Fibroblast of lung (primary cell): ENCODE data around the gene EMC9.

Experiments used
- EZH2 ChIP-seq: IDR thresholded peaks from 2 replicates; pipeline ENCODE4 v1.5.1; 2012; ENCODE audit warnings: low read length, control low read depth, mild to moderate bottlenecking; ENCODE audit errors: missing control alignments
- TF ChIP-seq, protein P1 (sequence below), 2 donors: IDR thresholded peaks in 1 of 2; conservative IDR thresholded peaks in 1 of 2; 1 replicate in 1 of 2; 2 replicates in 1 of 2; pipeline ENCODE4 v1.5.1; 2011 to 2012; ENCODE audit warnings: low read length in 2 of 2, control low read depth in 1 of 2, inconsistent platforms in 1 of 2, low read depth in 1 of 2, mild to moderate bottlenecking in 1 of 2

DNA sequence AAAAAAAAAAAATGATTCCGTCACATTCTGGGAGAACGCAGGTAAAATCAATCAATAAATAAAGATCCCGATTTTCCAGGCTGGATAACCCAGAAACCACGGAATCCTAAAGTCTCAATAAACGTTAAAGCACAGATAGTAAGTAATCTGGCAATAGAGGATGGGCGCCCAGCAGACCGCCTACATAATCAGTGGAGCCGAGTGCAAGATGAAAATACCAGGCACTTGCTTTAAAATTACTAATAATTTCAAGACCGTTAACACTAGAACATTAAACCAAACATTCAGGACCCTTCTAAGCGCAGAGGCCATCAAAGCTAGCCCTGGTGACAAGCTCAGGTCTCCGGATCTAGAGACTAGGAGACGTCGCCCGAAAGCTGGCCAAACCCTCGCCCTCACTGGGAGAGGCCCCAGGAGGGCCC is 28.0 kb downstream of the EMC9 start:
- TF ChIP-seq, protein P1, sequence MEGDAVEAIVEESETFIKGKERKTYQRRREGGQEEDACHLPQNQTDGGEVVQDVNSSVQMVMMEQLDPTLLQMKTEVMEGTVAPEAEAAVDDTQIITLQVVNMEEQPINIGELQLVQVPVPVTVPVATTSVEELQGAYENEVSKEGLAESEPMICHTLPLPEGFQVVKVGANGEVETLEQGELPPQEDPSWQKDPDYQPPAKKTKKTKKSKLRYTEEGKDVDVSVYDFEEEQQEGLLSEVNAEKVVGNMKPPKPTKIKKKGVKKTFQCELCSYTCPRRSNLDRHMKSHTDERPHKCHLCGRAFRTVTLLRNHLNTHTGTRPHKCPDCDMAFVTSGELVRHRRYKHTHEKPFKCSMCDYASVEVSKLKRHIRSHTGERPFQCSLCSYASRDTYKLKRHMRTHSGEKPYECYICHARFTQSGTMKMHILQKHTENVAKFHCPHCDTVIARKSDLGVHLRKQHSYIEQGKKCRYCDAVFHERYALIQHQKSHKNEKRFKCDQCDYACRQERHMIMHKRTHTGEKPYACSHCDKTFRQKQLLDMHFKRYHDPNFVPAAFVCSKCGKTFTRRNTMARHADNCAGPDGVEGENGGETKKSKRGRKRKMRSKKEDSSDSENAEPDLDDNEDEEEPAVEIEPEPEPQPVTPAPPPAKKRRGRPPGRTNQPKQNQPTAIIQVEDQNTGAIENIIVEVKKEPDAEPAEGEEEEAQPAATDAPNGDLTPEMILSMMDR (conservative IDR thresholded peaks at IDR 0.05 in 1 of 2, IDR thresholded peaks at IDR 0.05 in 1 of 2; ENCODE audit: low read depth in 1 of 2, low read length in 2 of 2): no peak
- TF ChIP-seq EZH2: no peak
